HG03457 (cell line): ENCODE data around the gene ARID3C.

Source experiments
- ATAC-seq: cut with Tn5 transposase; IDR thresholded peaks from one replicate; pipeline ENCODE4 v1.9.1; 2021; ENCODE audit warnings: moderate number of reproducible peaks; ENCODE audit not compliant: unreplicated experiment

Gene ARID3C

GRCh38 chr9:34579104-34579807, 49.6 kb downstream of the ARID3C start:
- ATAC-seq = no peak

- no peak for ATAC-seq
Observed at GRCh38 chr9:34578241-34579103, 50.4 kb downstream of the ARID3C start.

GRCh38 chr9:34577400-34578240, 51.2 kb downstream of the ARID3C start:
- no peak for ATAC-seq

GRCh38 chr9:34576597-34577399, 52.1 kb downstream of the ARID3C start:
- no peak for ATAC-seq

- ATAC-seq = no peak
Observed at GRCh38 chr9:34575862-34576596, 52.8 kb downstream of the ARID3C start.

- no peak for ATAC-seq
Observed at GRCh38 chr9:34575241-34575640, 53.6 kb downstream of the ARID3C start.

- ATAC-seq = no peak
Observed at GRCh38 chr9:34574571-34574970, 54.3 kb downstream of the ARID3C start.

- no peak for ATAC-seq
Observed at GRCh38 chr9:34573599-34574325, 55.1 kb downstream of the ARID3C start.

- ATAC-seq = no peak
Observed at GRCh38 chr9:34572628-34573027, 56.2 kb downstream of the ARID3C start.

GRCh38 chr9:34572092-34572491, 56.8 kb downstream of the ARID3C start:
- no peak for ATAC-seq

GRCh38 chr9:34571481-34571810, 57.4 kb downstream of the ARID3C start:
- no peak for ATAC-seq
